GM10266 (cell line): Measurements from ENCODE around the gene MTUS2.

Experiments used
- DNase-seq: peaks from one replicate; pipeline ENCODE4 v3.0.0; 2012; ENCODE audit errors: extremely low spot score
- CTCF ChIP-seq: IDR thresholded peaks from 2 replicates; pipeline ENCODE4 v1.5.1; 2012; ENCODE audit warnings: mild to moderate bottlenecking, low read depth; ENCODE audit not compliant: control insufficient read depth, insufficient read depth; ENCODE audit errors: missing control alignments

MTUS2 gene

GRCh38 chr13:29000826-29001225 lies 180.7 kb downstream of the MTUS2 start:
- DNase-seq, result no peak
- no peak for TF ChIP-seq CTCF

DNA sequence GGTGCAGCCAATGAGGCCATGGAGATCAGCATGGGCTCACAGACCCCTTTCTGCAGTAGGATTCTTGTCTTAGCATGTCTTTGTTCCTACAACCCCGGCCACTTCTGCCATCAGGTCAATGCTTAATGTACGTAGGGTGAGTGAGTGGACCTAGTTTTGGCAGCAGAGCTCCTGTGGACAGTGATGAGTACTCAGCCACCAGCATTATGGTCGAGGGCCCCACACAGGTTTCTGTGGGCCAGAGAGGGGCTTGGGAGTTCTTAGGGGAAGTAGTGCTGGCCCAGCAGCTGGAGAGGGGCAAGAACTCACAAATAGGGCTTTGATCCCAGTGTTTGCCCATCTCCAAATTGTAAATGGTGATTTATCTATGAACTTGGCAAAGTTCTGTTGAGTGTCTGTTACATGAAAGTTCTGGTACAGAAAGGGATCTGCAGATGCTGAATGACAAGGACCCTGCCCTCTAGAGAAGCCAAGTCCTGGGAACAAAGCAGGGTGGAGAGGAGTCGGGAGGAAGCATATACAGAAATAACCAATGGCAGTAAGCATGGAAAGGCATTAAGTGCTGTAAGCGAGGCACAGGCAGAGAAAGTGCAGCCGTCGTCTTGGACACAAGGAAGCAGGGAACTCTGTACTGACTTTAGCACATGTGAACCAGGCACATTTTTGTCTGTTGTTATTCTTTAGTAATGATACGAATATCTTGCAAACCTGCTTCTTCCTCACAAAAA lies 185.1 kb downstream of the MTUS2 start:
- no peak for DNase-seq
- TF ChIP-seq CTCF, result no peak

DNA sequence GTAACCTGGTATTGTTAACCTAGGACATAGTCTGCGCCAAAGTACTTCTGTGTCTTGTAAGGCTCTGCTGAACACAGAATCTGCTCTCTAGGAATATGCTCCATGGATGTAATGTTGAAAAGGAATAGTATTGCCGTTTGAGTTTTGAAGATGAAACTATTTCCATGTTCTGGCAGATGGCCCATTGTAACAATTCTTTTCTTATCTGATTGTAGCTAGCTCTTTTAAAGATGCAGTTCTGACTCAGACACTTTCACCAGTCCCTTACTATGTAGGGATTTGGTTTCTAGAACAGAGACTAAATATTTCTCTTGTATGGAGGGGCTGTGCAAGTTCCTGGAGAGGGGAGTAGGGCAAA lies 185.6 kb downstream of the MTUS2 start:
- DNase-seq, result no peak
- TF ChIP-seq CTCF, result no peak

GRCh38 chr13:29006359-29006850 lies 186.3 kb downstream of the MTUS2 start:
- DNase-seq, result no peak
- TF ChIP-seq CTCF, result no peak

GRCh38 chr13:29008296-29008695 lies 188.2 kb downstream of the MTUS2 start:
- no peak for DNase-seq
- TF ChIP-seq CTCF, result no peak

- no peak for TF ChIP-seq CTCF
- DNase-seq, result no peak
These were observed 200.2 kb downstream of the MTUS2 start for GRCh38 chr13:29020314-29020713.

GRCh38 chr13:29021311-29021710 lies 201.2 kb downstream of the MTUS2 start:
- no peak for DNase-seq

More at GRCh38 chr13:29021311-29021710, 201.2 kb downstream of the MTUS2 start:
- TF ChIP-seq CTCF, result no peak
